Vagina (tissue), 2 donors: ENCODE results near the gene AOX1.

ENCODE experiments used
- CTCF ChIP-seq, 3 experiments: fragments of 450-650 bp in 2 of 3; fragments of 200-600 bp in 1 of 3; sonication (generic) in 1 of 3; IDR thresholded peaks; one replicate each; pipeline ENCODE4 v1.5.1; 2017 to 2019; ENCODE audit warnings: antibody characterized with exemption in 3 of 3, mild to moderate bottlenecking in 2 of 3, moderate library complexity in 2 of 3
- POLR2A ChIP-seq, 2 donors: fragments of 450-650 bp; IDR thresholded peaks; one replicate each; pipeline ENCODE4 v1.6.1; 2017; ENCODE audit warnings: antibody characterized with exemption in 2 of 2, mild to moderate bottlenecking in 2 of 2, moderate library complexity in 2 of 2
- POLR2AphosphoS5 ChIP-seq, 2 donors: sonication (generic); formaldehyde crosslinking; IDR thresholded peaks; one replicate each; pipeline ENCODE4 v1.9.0; 2017; ENCODE audit warnings: antibody characterized with exemption in 2 of 2, mild to moderate bottlenecking in 2 of 2, low read depth in 1 of 2; ENCODE audit not compliant: insufficient read depth in 1 of 2

- TF ChIP-seq CTCF (IDR thresholded peaks at IDR 0.05) (no peak), POLR2A (IDR thresholded peaks at IDR 0.05) (no peak), POLR2AphosphoS5 (IDR thresholded peaks at IDR 0.05; ENCODE audit: insufficient read depth in 1 of 2, low read depth in 1 of 2) (no peak)
Measured at GRCh38 chr2:200679127-200679526, 93.3 kb downstream of the AOX1 start.
